ENCODE data around the gene NAT16.
A peak's percentile ranks its signal among the peaks of the same experiment; 100 is the strongest.

NAT16 gene

DNA sequence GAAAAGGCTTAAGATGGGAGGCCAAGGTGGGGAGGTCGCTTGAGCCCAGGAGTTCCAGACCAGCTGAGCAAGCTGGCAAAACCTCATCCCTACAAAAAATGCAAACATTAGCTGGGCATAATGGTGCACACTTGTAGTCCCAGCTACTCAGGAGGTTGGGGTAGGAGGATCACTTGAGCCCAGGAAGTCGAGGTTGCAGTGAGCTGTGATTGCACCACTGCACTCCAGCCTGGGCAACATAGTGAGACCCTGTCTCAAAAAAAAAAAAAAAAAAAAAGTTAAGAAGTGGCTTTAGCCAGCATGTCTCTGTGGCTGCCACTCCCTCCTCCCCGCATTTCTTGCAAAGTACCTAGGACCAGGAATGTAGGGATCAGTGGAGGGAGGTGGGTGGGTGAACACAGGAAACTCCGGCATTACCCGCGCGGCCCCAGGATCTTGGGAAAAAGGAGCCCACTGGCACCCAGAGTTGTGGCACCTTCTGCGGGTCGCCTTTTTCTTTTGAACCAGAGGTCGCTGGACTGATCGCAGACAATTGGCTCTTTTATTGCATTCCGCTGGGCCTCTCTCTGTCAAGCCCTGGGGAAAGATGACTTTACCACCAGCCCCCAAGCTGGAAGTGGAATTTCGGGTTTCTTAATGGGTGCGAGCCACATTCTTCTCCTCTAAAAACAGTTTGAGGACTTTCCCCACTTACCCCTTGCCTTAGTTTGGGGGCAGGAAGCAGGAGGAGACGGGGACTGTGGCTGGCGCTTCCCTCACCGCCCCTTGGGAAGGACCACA, 18.2 kb downstream of the NAT16 start:
- TF ChIP-seq, protein P1, sequence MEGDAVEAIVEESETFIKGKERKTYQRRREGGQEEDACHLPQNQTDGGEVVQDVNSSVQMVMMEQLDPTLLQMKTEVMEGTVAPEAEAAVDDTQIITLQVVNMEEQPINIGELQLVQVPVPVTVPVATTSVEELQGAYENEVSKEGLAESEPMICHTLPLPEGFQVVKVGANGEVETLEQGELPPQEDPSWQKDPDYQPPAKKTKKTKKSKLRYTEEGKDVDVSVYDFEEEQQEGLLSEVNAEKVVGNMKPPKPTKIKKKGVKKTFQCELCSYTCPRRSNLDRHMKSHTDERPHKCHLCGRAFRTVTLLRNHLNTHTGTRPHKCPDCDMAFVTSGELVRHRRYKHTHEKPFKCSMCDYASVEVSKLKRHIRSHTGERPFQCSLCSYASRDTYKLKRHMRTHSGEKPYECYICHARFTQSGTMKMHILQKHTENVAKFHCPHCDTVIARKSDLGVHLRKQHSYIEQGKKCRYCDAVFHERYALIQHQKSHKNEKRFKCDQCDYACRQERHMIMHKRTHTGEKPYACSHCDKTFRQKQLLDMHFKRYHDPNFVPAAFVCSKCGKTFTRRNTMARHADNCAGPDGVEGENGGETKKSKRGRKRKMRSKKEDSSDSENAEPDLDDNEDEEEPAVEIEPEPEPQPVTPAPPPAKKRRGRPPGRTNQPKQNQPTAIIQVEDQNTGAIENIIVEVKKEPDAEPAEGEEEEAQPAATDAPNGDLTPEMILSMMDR (IDR thresholded peaks at IDR 0.05), result no peak
- no peak for TF ChIP-seq ZFX (IDR thresholded peaks at IDR 0.05; ENCODE audit: borderline replicate concordance)
- H3K27ac ChIP-seq, result peak overlapping the region; percentile 100

DNA sequence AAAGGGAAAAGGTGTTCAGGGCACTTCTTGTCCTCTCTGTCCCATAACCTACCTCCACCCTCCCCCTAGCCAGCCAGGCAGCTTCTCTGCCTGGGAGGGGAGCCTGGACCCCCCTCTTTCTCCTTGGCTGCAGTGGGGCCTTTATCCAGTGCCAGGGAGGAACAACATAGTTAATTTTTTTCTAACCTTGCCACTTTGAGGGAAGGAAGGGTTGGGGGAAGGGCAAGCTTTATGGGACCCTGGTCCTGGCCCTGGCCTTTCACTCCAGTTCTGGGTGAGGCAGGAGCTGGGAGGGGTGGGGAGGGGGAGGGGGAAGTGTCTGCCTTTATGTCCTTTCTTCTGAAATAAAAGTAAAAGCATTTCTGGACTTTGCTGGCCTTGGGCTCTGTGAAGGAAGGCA, 19.2 kb downstream of the NAT16 start:
- TF ChIP-seq, protein P1 (IDR thresholded peaks at IDR 0.05), result no peak
- no peak for TF ChIP-seq ZFX (IDR thresholded peaks at IDR 0.05; ENCODE audit: borderline replicate concordance)
- H3K27ac ChIP-seq, result peak overlapping the region; percentile 100

DNA sequence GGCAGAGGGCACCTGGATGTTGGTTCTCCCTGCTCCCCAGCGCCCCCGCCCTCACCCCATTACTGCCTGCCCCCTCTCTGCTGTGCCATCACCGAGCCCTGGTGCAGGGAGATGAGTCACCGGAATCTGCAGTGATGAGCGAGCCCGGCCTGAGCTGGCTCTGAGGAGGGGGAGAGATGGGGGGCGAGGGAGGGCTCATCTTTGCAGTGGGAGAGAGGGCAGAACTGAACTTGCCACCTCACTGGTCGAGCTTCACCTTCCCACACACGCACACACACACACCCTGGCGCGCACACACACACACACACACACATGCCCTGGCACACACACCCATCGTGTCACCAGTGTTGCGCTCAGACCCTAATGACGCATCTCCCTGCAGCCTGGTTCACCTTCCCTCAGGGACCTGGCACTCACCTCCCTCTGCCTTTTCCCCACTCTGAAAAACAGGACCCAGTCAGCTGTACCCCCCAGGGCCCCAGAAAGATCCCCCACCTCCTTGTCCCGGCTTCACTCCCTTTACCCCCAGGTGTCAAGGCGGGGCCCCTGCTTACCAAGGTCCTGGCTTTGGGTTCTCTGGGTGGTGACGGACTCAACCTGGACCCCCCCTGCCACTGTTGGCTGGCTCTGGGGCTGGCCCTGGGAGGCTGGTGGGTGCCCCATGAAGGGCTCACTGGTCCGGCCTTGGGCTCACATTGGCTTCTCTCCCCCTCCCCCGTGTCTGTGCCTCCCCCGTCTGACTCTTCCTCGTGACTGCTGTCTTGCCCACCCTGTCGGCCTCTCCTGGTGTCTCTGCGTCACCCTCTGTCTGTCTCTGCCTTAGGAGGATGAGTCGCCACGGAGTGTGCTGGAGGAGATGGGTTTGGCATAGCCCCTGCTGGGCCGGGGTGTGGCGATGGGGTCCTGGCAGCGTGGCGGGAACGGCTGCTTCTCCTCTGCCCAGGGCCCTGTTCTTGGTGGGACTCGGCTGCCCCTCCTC, 20.1 kb downstream of the NAT16 start:
- TF ChIP-seq, protein P1 (IDR thresholded peaks at IDR 0.05), result no peak
- no peak for TF ChIP-seq ZFX (IDR thresholded peaks at IDR 0.05; ENCODE audit: borderline replicate concordance)
- peak overlapping the region; percentile 100 for H3K27ac ChIP-seq

DNA sequence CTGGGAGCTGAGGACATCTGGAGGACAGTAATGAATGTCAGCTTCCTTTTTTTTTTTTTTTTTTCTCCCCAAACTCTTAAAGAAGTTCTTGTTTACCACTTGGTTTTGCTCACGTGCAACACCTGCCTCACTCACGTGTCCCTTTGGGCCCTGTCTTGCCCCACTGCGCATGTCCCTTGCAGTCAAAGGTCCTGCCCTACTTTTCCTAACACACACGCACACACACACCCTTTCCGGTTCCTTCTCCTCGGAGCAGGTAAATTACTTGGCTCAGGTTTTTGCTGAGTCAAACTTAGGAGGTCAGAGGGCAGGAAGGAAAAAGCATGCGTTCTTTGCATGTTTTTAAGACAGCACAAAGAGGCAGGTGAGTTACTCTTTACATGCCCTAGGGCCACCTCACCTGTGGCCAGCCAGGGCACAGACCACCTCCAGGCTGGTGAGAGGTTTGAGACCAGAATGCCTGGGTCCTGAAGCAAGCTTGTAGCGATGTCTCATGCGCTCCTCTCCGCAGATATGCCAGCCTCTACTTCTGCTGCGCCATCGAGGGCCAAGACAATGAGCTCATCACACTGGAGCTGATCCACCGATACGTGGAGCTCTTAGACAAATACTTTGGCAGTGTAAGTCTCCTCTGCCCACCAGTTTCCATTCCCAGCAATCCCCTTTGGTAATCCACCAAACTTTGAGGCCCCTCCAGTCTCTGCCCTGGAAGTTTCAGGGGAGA, 23.1 kb downstream of the NAT16 start:
- no peak for TF ChIP-seq ZFX (IDR thresholded peaks at IDR 0.05; ENCODE audit: borderline replicate concordance)
- TF ChIP-seq, protein P1 (IDR thresholded peaks at IDR 0.05), result no peak
- peak overlapping the region; percentile 87 for H3K27ac ChIP-seq

DNA sequence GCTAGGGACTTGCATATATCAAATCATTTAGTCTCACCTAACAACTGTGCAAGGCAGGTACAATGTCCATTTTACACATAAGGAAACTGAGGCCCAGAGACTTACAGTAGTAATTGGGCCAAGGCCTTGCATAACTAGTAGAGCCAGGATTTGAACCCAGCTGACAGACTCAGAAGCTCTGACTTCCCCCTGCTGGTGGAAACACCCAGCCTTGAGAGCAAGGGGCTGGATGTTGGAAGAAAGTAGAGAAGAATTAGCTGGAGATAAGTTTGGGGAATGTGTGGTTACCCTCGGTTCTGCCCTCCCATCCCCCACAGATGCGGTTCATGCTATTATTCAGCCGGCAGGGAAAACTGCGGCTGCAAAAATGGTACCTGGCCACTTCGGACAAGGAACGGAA, 23.8 kb downstream of the NAT16 start:
- H3K27ac ChIP-seq, result peak overlapping the region; percentile 87
- TF ChIP-seq ZFX (IDR thresholded peaks at IDR 0.05; ENCODE audit: borderline replicate concordance), result no peak
- TF ChIP-seq, protein P1 (IDR thresholded peaks at IDR 0.05), result peak; percentile 30; the same call in 1 of the 2 replicates

DNA sequence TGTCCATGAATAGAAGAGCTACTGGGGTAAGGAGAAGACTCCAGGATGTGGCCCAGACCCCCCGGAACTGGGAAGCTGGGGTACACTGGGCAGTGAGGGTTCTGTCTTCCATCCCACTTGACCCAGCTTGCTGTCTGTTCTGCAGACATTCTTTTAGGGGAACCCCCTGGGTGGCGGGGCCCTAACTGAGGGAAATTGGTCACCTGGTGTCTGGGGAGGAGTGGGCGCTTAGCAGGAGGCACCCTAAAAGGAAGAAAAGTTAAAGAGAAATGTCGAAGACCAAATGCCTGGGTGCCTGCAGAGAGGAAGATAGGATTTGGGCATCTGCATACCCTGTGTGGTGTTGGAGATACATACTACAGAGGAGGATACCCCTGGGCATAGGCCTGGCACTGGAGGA, 24.8 kb downstream of the NAT16 start:
- H3K27ac ChIP-seq, result peak overlapping the region; percentile 87
- no peak for TF ChIP-seq ZFX (IDR thresholded peaks at IDR 0.05; ENCODE audit: borderline replicate concordance)
- TF ChIP-seq, protein P1 (IDR thresholded peaks at IDR 0.05), result no peak

All from 22Rv1 (cell line).